ENCODE measurements around the gene BRSK2.
"Not testable (repeated sequence)": the region's sequence is repeated elsewhere in the genome, so short reads cannot be mapped to it uniquely, and the experiment has no call there.

The BRSK2 gene

DNA sequence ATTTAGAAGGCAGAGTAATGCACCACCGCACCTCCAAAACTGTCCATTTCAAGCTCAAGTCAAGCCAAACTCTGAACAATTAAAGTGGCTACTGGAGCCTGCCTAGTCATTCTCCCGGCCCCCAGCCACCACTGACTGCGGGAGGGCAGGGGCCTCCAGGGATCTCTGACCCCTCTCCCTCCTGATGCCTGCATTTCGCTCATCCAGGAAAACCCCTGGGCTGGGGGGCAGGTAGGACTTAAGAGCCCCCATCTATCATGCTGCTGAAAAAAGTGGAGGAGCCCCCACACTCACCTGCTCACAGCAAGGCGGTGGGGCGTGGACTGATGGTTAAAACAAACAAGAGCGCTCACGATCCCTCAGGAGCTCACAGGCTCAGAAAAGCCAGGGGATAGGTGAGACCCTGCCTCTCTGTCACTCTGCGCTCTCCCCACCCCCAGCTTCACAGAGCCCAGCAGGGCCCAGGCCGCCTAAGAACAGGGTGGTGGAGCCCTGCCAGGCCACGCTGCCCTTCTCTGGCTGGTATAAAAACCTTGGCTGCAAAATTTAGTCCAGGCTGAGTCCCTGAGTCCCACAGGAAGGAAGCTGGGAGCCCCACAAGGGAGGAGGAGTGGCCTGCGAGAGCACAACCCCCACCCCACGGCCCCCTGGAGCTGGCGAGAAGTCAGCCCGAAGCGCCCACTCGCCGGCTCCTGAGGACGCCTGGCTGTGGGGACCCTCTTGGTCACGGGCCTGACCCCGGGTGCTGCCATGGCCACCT is 117.8 kb downstream of the BRSK2 start:
- Mint-ChIP-seq H3K36me3 (no peaks in the 10 kb centered on the region), H3K9me3 (no peaks in the 10 kb centered on the region), H3K27me3 (no peaks in the 10 kb centered on the region), H3K4me3 (no peak overlapping the region), H3K27ac (no peak overlapping the region), H3K4me1 (peaks cover 48% of the 10 kb centered on the region)

GRCh38 chr11:1508491-1508891 is 118.8 kb downstream of the BRSK2 start:
- no peaks in the 10 kb centered on the region for H3K36me3 Mint-ChIP-seq
- no peaks in the 10 kb centered on the region for H3K27me3 Mint-ChIP-seq
- no peak overlapping the region for H3K27ac Mint-ChIP-seq
- H3K4me1 Mint-ChIP-seq, result peaks cover 48% of the 10 kb centered on the region
- no peaks in the 10 kb centered on the region for H3K9me3 Mint-ChIP-seq
- no peak overlapping the region for H3K4me3 Mint-ChIP-seq

GRCh38 chr11:1508986-1509385 is 119.3 kb downstream of the BRSK2 start:
- Mint-ChIP-seq H3K27ac (no peak overlapping the region), H3K4me3 (no peak overlapping the region), H3K27me3 (no peaks in the 10 kb centered on the region), H3K4me1 (peaks cover 48% of the 10 kb centered on the region), H3K9me3 (no peaks in the 10 kb centered on the region), H3K36me3 (no peaks in the 10 kb centered on the region)

- Mint-ChIP-seq H3K4me3 (no peak overlapping the region), H3K4me1 (peaks cover 53% of the 10 kb centered on the region), H3K27ac (peak overlapping the region; percentile 46)
These were observed 120.0 kb downstream of the BRSK2 start for GRCh38 chr11:1509626-1510255.

DNA sequence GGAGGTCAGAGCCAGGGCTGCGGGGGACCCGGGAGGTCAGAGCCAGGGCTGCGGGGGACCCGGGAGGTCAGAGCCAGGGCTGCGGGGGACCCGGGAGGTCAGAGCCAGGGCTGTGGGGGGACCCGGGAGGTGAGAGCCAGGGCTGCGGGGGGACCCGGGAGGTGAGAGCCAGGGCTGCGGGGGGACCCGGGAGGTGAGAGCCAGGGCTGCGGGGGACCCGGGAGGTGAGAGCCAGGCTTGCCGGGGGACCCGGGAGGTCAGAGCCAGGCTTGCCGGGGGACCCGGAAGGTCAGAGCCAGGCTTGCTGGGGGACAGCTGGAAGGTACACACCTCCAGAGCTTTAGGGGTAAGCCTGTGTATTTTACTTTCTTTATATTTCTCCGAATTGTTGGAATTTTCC is 120.6 kb downstream of the BRSK2 start:
- not testable (repeated sequence) for H3K4me3 Mint-ChIP-seq, H3K27ac Mint-ChIP-seq, H3K9me3 Mint-ChIP-seq, H3K27me3 Mint-ChIP-seq, H3K36me3 Mint-ChIP-seq
- H3K4me1 Mint-ChIP-seq, result peaks cover 54% of the 10 kb centered on the region

More at GRCh38 chr11:1509626-1510255, 120.0 kb downstream of the BRSK2 start:
- Mint-ChIP-seq H3K9me3 (no peaks in the 10 kb centered on the region), H3K36me3 (no peaks in the 10 kb centered on the region), H3K27me3 (no peaks in the 10 kb centered on the region)

- no peak overlapping the region for H3K4me3 Mint-ChIP-seq
- no peaks in the 10 kb centered on the region for H3K27me3 Mint-ChIP-seq
- no peak overlapping the region for H3K27ac Mint-ChIP-seq
- H3K36me3 Mint-ChIP-seq, result no peaks in the 10 kb centered on the region
- H3K9me3 Mint-ChIP-seq, result no peaks in the 10 kb centered on the region
- H3K4me1 Mint-ChIP-seq, result peaks cover 57% of the 10 kb centered on the region
These were observed 121.2 kb downstream of the BRSK2 start for GRCh38 chr11:1510928-1511327.

- no peaks in the 10 kb centered on the region for H3K9me3 Mint-ChIP-seq
- H3K4me3 Mint-ChIP-seq, result no peak overlapping the region
- H3K27me3 Mint-ChIP-seq, result no peaks in the 10 kb centered on the region
- peaks cover 62% of the 10 kb centered on the region for H3K4me1 Mint-ChIP-seq
- no peak overlapping the region for H3K27ac Mint-ChIP-seq
- H3K36me3 Mint-ChIP-seq, result no peaks in the 10 kb centered on the region
These were observed 122.3 kb downstream of the BRSK2 start for GRCh38 chr11:1511937-1512496.
